Cerebellar cortex (tissue), 1 donor: ENCODE data around the gene MCM3.

Experiments used
- DNase-seq: peaks from one replicate; pipeline ENCODE4 v3.0.0-alpha.2; 2015; ENCODE audit warnings: low spot score

Gene MCM3

GRCh38 chr6:52301326-52301725, 16.8 kb upstream of the MCM3 start:
- DNase-seq: no peak

GRCh38 chr6:52300489-52300931, 16.0 kb upstream of the MCM3 start:
- DNase-seq: no peak

- DNase-seq: no peak
Observed at GRCh38 chr6:52299653-52300052, 15.1 kb upstream of the MCM3 start.

- DNase-seq: no peak
Observed at GRCh38 chr6:52297433-52297832, 12.9 kb upstream of the MCM3 start.

GRCh38 chr6:52293067-52293466, 8.5 kb upstream of the MCM3 start:
- peak; percentile 85 for DNase-seq

- no peak for DNase-seq
Observed at GRCh38 chr6:52288841-52289240, 4.3 kb upstream of the MCM3 start.

GRCh38 chr6:52288216-52288615, 3.7 kb upstream of the MCM3 start:
- DNase-seq: no peak

- peak; percentile 76 for DNase-seq
Observed at GRCh38 chr6:52286798-52287432, 2.4 kb upstream of the MCM3 start.

- DNase-seq: peak; percentile 54
Observed at GRCh38 chr6:52285177-52286068, 881 bp upstream of the MCM3 start.

- DNase-seq: peak; percentile 38
Observed at GRCh38 chr6:52284131-52284459, 447 bp downstream of the MCM3 start.

GRCh38 chr6:52283111-52283510, 1.4 kb downstream of the MCM3 start:
- no peak for DNase-seq

- DNase-seq: no peak
Observed at GRCh38 chr6:52276130-52276529, 8.4 kb downstream of the MCM3 start.

- DNase-seq: no peak
Observed at GRCh38 chr6:52271852-52272460, 12.6 kb downstream of the MCM3 start.

- DNase-seq: peak; percentile 71
Observed at GRCh38 chr6:52263709-52264540, 20.6 kb downstream of the MCM3 start.

GRCh38 chr6:52262620-52263344, 21.8 kb downstream of the MCM3 start:
- no peak for DNase-seq

- DNase-seq: no peak
Observed at GRCh38 chr6:52261229-52261628, 23.3 kb downstream of the MCM3 start.

- DNase-seq: no peak
Observed at GRCh38 chr6:52260634-52261033, 23.9 kb downstream of the MCM3 start.

GRCh38 chr6:52255434-52255833, 29.1 kb downstream of the MCM3 start:
- DNase-seq: no peak

GRCh38 chr6:52254731-52255378, 29.7 kb downstream of the MCM3 start:
- DNase-seq: no peak

GRCh38 chr6:52253494-52253893, 31.0 kb downstream of the MCM3 start:
- DNase-seq: no peak

GRCh38 chr6:52251113-52251512, 33.4 kb downstream of the MCM3 start:
- no peak for DNase-seq
